ENCODE measurements around the gene CEP350. TPM values are rescaled to one million over a fixed set of nuclear protein-coding genes. Genes with fewer than 3 reads are reported as not detected.

The CEP350 gene
- polyA plus RNA-seq, 2 of the 4 experiments (the other 2 are of a cell fraction): 6.4 to 22.6 TPM

DNA sequence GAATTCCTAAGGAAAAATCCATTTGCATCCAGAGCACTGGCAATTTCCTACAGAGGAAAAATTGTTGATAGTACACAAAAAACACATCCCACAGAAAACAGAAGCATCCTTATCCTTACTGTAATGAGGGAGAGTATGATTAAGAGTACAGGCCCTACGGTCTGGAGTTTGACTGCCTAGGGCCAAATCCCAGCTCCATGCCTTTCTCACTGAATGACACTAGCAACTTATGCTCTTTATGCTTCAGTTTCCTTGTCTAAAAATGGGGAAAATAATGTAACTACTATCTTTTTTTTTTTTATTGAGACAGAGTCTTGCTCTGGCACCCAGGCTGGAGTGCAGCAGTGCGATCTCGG, 27.8 kb upstream of the CEP350 start:
- WGBS (ENCODE audit: missing lambda C conversion rate): 95% methylated on average over 3 of the region's 3 CpGs

DNA sequence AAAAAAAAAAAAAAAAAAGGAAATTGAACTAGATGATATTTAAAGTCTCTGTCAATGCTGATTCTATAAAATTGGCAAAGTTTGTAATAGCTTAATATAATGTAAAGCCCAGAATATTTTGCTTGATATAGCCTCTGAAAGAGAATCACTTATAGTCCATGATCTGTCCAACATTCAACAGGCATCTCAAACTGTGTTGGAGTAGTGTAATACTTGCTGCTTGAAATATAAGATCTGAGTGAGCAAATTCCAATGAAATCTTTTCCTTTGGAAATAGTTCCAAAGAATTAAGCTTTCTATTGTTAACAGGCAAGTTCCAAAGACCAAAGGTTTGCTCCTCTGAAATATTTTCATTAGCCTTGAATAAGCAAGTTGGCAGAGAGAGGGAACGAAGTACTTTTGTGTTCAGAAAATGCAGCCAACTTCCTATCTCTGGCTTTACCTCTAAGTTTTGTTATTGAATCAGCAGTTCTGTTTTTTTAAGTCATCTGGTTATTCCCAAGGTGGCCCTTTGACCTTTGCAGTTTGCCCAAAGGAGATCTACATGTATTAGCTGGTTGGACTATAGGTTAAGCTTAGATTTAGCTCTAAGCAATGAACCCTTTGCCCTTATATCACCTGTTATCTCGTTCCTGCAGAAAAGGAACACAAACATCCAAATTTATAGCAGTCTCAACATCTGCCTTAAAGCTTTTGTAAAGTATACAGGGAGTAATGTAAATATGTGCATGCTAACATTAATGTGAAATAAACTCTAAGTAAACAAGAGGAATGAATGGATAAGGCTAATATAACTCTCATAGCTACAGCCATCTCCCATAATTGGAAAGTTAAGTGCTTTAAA, 24.4 kb upstream of the CEP350 start:
- ChIA-PET POLR2A (interaction anchor here (0.6 to 1.1 kb wide), 2 partner anchors 48 to 224 kb away, joined by 4 to 6 read pairs; partner anchors contain the start of genes QSOX1 and TOR1AIP1), CTCF (interaction anchor here (0.6 kb wide), 1 partner anchor 37 kb away, joined by 3 read pairs; no protein-coding TSS in a partner anchor)
- FAIRE-seq (no peak), DNase-seq (ENCODE audit: low read depth in 1 of 2, low spot score in 1 of 2) (no peak), ATAC-seq (no peak)
- no peak overlapping the region for H3K4me2 ChIP-seq
- 43% methylated on average over 2 of the region's 2 CpGs for WGBS (ENCODE audit: missing lambda C conversion rate)
- H3K9me3 ChIP-seq: no peaks in the 10 kb centered on the region
- no peak overlapping the region for H3K4me3 ChIP-seq
- TF ChIP-seq ZFP36 (IDR thresholded peaks at IDR 0.05; ENCODE audit: borderline replicate concordance, partially characterized antibody) (no peak), EHMT2 (IDR thresholded peaks at IDR 0.05; ENCODE audit: low read depth) (no peak), SREBF2 (IDR thresholded peaks at IDR 0.05) (no peak), CBX2 (IDR thresholded peaks at IDR 0.05; ENCODE audit: borderline replicate concordance, low read depth) (no peak), ZC3H11A (IDR thresholded peaks at IDR 0.05) (no peak), RCOR1 (IDR thresholded peaks at IDR 0.05; ENCODE audit: low read depth, low read length) (no peak), POLR2A (IDR thresholded peaks at IDR 0.05; ENCODE audit: low read length) (no peak), SMC3 (IDR thresholded peaks at IDR 0.05) (no peak), EP300 (IDR thresholded peaks at IDR 0.05) (no peak), RAD21 (conservative IDR thresholded peaks at IDR 0.05 in 1 of 2, IDR thresholded peaks at IDR 0.05 in 1 of 2) (no peak)
- TF ChIP-seq, protein P1, sequence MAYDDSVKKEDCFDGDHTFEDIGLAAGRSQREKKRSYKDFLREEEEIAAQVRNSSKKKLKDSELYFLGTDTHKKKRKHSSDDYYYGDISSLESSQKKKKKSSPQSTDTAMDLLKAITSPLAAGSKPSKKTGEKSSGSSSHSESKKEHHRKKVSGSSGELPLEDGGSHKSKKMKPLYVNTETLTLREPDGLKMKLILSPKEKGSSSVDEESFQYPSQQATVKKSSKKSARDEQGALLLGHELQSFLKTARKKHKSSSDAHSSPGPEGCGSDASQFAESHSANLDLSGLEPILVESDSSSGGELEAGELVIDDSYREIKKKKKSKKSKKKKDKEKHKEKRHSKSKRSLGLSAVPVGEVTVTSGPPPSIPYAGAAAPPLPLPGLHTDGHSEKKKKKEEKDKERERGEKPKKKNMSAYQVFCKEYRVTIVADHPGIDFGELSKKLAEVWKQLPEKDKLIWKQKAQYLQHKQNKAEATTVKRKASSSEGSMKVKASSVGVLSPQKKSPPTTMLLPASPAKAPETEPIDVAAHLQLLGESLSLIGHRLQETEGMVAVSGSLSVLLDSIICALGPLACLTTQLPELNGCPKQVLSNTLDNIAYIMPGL (CRISPR knock-in tag; IDR thresholded peaks at IDR 0.05; ENCODE audit: borderline replicate concordance): no peak
- peaks cover 5% of the 10 kb centered on the region; the same call in 1 of the 3 replicates for H3K4me1 ChIP-seq
- H3K27ac ChIP-seq: no peak overlapping the region

More for the DNA sequence above, 27.8 kb upstream of the CEP350 start:
- TF ChIP-seq NPAS2 (CRISPR knock-in tag; IDR thresholded peaks at IDR 0.05; ENCODE audit: borderline replicate concordance) (no peak), RCOR1 (IDR thresholded peaks at IDR 0.05; ENCODE audit: low read depth, low read length) (no peak), CHD4 (IDR thresholded peaks at IDR 0.05; ENCODE audit: borderline replicate concordance) (no peak)
- TF ChIP-seq, protein P2, sequence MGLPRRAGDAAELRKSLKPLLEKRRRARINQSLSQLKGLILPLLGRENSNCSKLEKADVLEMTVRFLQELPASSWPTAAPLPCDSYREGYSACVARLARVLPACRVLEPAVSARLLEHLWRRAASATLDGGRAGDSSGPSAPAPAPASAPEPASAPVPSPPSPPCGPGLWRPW (IDR thresholded peaks at IDR 0.05): no peak
- peaks cover 5% of the 10 kb centered on the region; the same call in 1 of the 3 replicates for H3K4me1 ChIP-seq
- ATAC-seq: no peak
- no peak overlapping the region for H3K27ac ChIP-seq
- H3K4me2 ChIP-seq: no peak overlapping the region
- H3K4me3 ChIP-seq: no peak overlapping the region
- FAIRE-seq: no peak
- no peak for DNase-seq (ENCODE audit: low read depth in 1 of 2, low spot score in 1 of 2)
- POLR2A ChIA-PET: no interaction called here
- H3K9me3 ChIP-seq: no peaks in the 10 kb centered on the region
- CTCF ChIA-PET: interaction anchor here (0.6 to 1.1 kb wide), 4 partner anchors 9 to 241 kb away, joined by 3 to 4 read pairs (median 3); no protein-coding TSS in a partner anchor

DNA sequence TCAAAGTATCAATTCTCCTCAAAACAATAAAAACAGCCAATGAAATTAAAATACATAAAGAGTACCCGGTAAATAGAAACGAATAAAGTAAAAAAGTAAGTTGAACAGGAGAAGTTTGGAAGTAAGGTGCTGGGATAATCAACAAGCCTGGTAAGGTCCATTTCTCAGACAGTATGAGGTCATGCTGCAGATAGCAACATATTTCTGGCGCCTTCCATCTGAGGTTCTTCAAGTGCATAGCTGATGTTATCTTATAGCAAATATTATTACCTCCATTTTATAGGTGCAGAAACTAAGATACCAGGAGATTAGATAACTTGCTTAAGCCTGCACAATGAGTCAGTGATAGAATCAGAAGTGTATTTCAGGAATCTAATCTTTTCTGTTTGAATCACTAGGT, 23.7 kb upstream of the CEP350 start:
- ATAC-seq (peak in 1 of 2 experiments; percentile 48; a peak in 3 of 6 replicates), FAIRE-seq (no peak), DNase-seq (ENCODE audit: low read depth in 1 of 2, low spot score in 1 of 2) (peak; percentile 1 to 18)
- TF ChIP-seq RARB (CRISPR knock-in tag; IDR thresholded peaks at IDR 0.05) (no peak), JUNB (IDR thresholded peaks at IDR 0.05) (no peak), EHMT2 (IDR thresholded peaks at IDR 0.05; ENCODE audit: low read depth) (no peak), GATA3 (IDR thresholded peaks at IDR 0.05; ENCODE audit: borderline replicate concordance) (peak; percentile 66; the same call in 1 of the 2 replicates), EP300 (IDR thresholded peaks at IDR 0.05) (no peak), RFX5 (IDR thresholded peaks at IDR 0.05) (no peak), MAFK (IDR thresholded peaks at IDR 0.05; ENCODE audit: partially characterized antibody) (no peak)
- TF ChIP-seq, protein P3, sequence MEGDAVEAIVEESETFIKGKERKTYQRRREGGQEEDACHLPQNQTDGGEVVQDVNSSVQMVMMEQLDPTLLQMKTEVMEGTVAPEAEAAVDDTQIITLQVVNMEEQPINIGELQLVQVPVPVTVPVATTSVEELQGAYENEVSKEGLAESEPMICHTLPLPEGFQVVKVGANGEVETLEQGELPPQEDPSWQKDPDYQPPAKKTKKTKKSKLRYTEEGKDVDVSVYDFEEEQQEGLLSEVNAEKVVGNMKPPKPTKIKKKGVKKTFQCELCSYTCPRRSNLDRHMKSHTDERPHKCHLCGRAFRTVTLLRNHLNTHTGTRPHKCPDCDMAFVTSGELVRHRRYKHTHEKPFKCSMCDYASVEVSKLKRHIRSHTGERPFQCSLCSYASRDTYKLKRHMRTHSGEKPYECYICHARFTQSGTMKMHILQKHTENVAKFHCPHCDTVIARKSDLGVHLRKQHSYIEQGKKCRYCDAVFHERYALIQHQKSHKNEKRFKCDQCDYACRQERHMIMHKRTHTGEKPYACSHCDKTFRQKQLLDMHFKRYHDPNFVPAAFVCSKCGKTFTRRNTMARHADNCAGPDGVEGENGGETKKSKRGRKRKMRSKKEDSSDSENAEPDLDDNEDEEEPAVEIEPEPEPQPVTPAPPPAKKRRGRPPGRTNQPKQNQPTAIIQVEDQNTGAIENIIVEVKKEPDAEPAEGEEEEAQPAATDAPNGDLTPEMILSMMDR (IDR thresholded peaks at IDR 0.05): no peak
- CTCF ChIA-PET: no interaction called here
- Histone ChIP-seq H3K27ac (no peak overlapping the region), H3K9me3 (no peaks in the 10 kb centered on the region), H3K4me2 (no peak overlapping the region), H3K4me1 (peaks cover 5% of the 10 kb centered on the region; the same call in 1 of the 3 replicates), H3K4me3 (no peak overlapping the region)
- WGBS (ENCODE audit: missing lambda C conversion rate): 86% methylated on average over 3 of the region's 3 CpGs
- POLR2A ChIA-PET: interaction anchor here (1.1 kb wide), 1 partner anchor 48 kb away, joined by 4 read pairs; the partner anchor contains the start of gene TOR1AIP1

All from A549 (cell line).